ENCODE data around the gene ARID1B. TPM values are rescaled to one million over a fixed set of nuclear protein-coding genes. Genes with fewer than 3 reads are reported as not detected.
A peak's percentile ranks its signal among the peaks of the same experiment; 100 is the strongest.

Gene ARID1B
- total RNA-seq, 1 donor from 2014 or later = 248 TPM

- intact Hi-C loops (cut with micrococcal nuclease) = no loop called here
- DNase-seq (no peak), ATAC-seq (ENCODE audit: low read depth) (peak; percentile 76)
- no peaks in the 10 kb centered on the region for H3K36me3 Mint-ChIP-seq (ENCODE audit: low read depth)
- ChIA-PET CTCF (no interaction called here), POLR2A (interaction anchor here (0.6 to 3.5 kb wide), 6 partner anchors 15 to 166 kb away, joined by 3 to 8 read pairs (median 3); no protein-coding TSS in a partner anchor)
- H3K27me3 Mint-ChIP-seq = no peaks in the 10 kb centered on the region
- H3K27ac Mint-ChIP-seq = peak overlapping the region; percentile 56
- peaks cover 98% of the 10 kb centered on the region for H3K4me1 Mint-ChIP-seq
- H3K9me3 Mint-ChIP-seq = no peaks in the 10 kb centered on the region
- H3K4me3 Mint-ChIP-seq = peak overlapping the region; percentile 63
- TF ChIP-seq, protein P1, sequence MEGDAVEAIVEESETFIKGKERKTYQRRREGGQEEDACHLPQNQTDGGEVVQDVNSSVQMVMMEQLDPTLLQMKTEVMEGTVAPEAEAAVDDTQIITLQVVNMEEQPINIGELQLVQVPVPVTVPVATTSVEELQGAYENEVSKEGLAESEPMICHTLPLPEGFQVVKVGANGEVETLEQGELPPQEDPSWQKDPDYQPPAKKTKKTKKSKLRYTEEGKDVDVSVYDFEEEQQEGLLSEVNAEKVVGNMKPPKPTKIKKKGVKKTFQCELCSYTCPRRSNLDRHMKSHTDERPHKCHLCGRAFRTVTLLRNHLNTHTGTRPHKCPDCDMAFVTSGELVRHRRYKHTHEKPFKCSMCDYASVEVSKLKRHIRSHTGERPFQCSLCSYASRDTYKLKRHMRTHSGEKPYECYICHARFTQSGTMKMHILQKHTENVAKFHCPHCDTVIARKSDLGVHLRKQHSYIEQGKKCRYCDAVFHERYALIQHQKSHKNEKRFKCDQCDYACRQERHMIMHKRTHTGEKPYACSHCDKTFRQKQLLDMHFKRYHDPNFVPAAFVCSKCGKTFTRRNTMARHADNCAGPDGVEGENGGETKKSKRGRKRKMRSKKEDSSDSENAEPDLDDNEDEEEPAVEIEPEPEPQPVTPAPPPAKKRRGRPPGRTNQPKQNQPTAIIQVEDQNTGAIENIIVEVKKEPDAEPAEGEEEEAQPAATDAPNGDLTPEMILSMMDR (IDR thresholded peaks at IDR 0.05) = no peak
Observed at GRCh38 chr6:156852147-156852857, 75.1 kb downstream of the ARID1B start.

DNA sequence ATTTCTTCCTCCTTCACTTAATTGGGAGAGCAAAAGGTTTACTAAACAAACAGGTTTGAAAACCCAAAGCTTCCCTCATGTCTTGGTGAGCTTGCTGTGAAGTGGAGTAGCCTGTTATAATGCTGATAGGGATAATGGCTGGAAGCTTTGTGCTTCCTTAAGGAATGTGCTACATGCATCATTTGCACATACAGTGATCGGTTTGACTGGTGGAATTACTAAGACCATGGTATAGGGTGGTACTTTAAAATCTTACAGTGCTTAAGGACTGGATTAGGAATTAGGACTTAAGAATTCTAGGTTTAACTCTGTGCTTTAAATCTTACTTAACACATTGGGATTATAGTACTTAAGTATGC lies 75.7 kb downstream of the ARID1B start:
- TF ChIP-seq, protein P1 (IDR thresholded peaks at IDR 0.05) = no peak
- no peaks in the 10 kb centered on the region for H3K36me3 Mint-ChIP-seq (ENCODE audit: low read depth)
- POLR2A ChIA-PET = interaction anchor here (0.6 to 3.5 kb wide), 3 partner anchors 14 to 163 kb away, joined by 3 to 8 read pairs (median 4); no protein-coding TSS in a partner anchor
- intact Hi-C loops (cut with micrococcal nuclease) = no loop called here
- DNase-seq = no peak
- H3K9me3 Mint-ChIP-seq = no peaks in the 10 kb centered on the region
- no peak overlapping the region for H3K27ac Mint-ChIP-seq
- H3K4me3 Mint-ChIP-seq = peak overlapping the region; percentile 32
- peaks cover 98% of the 10 kb centered on the region for H3K4me1 Mint-ChIP-seq
- H3K27me3 Mint-ChIP-seq = no peaks in the 10 kb centered on the region
- CTCF ChIA-PET = no interaction called here
- ATAC-seq (ENCODE audit: low read depth) = no peak

DNA sequence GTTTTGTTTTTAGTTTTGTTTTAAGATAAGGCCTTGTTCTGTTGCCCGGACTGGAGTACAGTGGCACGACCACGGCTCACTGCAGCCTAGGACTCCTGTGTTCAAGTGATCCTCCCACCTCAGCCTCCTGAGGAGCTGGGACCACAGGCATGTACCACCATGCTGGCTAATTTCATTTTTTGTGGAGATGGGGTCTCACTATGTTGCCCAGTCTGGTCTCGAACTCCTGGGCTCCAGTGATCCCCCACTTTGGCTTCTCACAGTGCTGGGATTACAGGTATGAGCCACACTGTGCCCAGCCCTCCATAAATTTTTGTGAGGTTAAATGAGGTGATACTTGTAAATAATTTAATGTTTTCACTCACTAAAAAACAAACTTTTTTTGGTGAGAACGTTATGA lies 76.6 kb downstream of the ARID1B start:
- ChIA-PET CTCF (no interaction called here), POLR2A (interaction anchor here (0.5 to 3.5 kb wide), 2 partner anchors 13 to 271 kb away, joined by 4 to 8 read pairs; no protein-coding TSS in a partner anchor)
- intact Hi-C loops (cut with micrococcal nuclease) = no loop called here
- no peaks in the 10 kb centered on the region for H3K36me3 Mint-ChIP-seq (ENCODE audit: low read depth)
- DNase-seq = no peak
- no peak overlapping the region for H3K4me3 Mint-ChIP-seq
- no peak for ATAC-seq (ENCODE audit: low read depth)
- H3K9me3 Mint-ChIP-seq = no peaks in the 10 kb centered on the region
- H3K27me3 Mint-ChIP-seq = no peaks in the 10 kb centered on the region
- no peak overlapping the region for H3K27ac Mint-ChIP-seq
- H3K4me1 Mint-ChIP-seq = peaks cover 97% of the 10 kb centered on the region
- TF ChIP-seq, protein P1 (IDR thresholded peaks at IDR 0.05) = no peak

- no peaks in the 10 kb centered on the region for H3K36me3 Mint-ChIP-seq (ENCODE audit: low read depth)
- H3K4me3 Mint-ChIP-seq = no peak overlapping the region
- ChIA-PET CTCF (no interaction called here), POLR2A (interaction anchor here (0.6 to 3.5 kb wide), 2 partner anchors 12 to 23 kb away, joined by 3 to 8 read pairs; no protein-coding TSS in a partner anchor)
- DNase-seq = no peak
- ATAC-seq (ENCODE audit: low read depth) = no peak
- no peaks in the 10 kb centered on the region for H3K27me3 Mint-ChIP-seq
- intact Hi-C loops (cut with micrococcal nuclease) = no loop called here
- TF ChIP-seq, protein P1 (IDR thresholded peaks at IDR 0.05) = no peak
- H3K4me1 Mint-ChIP-seq = peaks cover 92% of the 10 kb centered on the region
- H3K27ac Mint-ChIP-seq = no peak overlapping the region
- no peaks in the 10 kb centered on the region for H3K9me3 Mint-ChIP-seq
Observed at GRCh38 chr6:156854466-156855161, 77.4 kb downstream of the ARID1B start.

- intact Hi-C loops (cut with micrococcal nuclease) = no loop called here
- no peak for DNase-seq
- ChIA-PET CTCF (no interaction called here), POLR2A (no interaction called here)
- H3K27me3 Mint-ChIP-seq = no peaks in the 10 kb centered on the region
- peaks cover 88% of the 10 kb centered on the region for H3K4me1 Mint-ChIP-seq
- peaks cover 6% of the 10 kb centered on the region for H3K36me3 Mint-ChIP-seq (ENCODE audit: low read depth)
- peak overlapping the region; percentile 10 for H3K27ac Mint-ChIP-seq
- ATAC-seq (ENCODE audit: low read depth) = peak; percentile 34
- no peaks in the 10 kb centered on the region for H3K9me3 Mint-ChIP-seq
- H3K4me3 Mint-ChIP-seq = no peak overlapping the region
- TF ChIP-seq, protein P1 (IDR thresholded peaks at IDR 0.05) = no peak
Observed at GRCh38 chr6:156857573-156857972, 80.4 kb downstream of the ARID1B start.
